ENCODE data around the gene PRDX5. TPM values are rescaled to one million over a fixed set of nuclear protein-coding genes. Genes with fewer than 3 reads are reported as not detected.

The PRDX5 gene
- total and polyA plus RNA-seq, 8 donors: 59.0 to 245 (median 88.6) TPM

DNA sequence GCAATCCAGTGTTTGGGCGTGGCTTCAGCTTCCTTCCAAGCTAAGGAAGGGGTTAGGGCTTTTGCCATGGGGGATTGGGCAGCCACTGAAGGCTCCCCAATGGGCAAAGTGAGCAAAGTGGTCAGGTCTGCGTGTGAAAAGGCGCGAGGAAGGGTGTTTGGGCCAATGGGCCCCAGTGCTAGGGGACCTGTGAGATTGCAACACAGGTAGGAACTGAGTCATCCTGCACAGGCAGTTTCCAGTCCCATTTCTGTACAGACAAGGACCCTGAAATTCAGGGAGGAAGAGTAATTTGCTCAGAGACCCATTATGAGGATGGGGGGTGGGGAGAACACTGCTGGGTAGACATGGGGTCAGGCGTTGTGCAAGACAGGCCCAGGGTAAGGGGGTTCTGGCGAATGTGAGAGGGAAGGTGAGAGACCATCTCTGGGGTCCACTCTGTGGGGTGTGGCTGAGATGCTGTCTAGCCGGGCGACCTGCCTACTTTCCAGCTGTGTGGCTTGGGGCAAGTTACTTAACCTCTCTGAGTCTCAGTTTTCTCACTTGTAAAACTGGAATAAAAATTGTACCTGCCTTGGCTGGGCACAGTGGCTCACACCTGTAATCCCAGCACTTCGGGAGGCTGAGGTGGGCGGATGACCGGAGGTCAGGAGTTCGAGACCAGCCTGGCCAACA lies 29.4 kb downstream of the PRDX5 start:
- DNase-seq: no peak
- ATAC-seq: no peak
- Histone ChIP-seq H3K36me3 (no peaks in the 10 kb centered on the region), H3K4me1 (no peaks in the 10 kb centered on the region), H3K27me3 (no peaks in the 10 kb centered on the region), H3K27ac (no peak overlapping the region), H3K9me3 (no peaks in the 10 kb centered on the region), H3K4me3 (no peak overlapping the region)
- intact Hi-C loops (cut with DNase I): no loop called here
- FAIRE-seq: no peak
- TF ChIP-seq CTCF (IDR thresholded peaks at IDR 0.05): no peak
- WGBS, 2 donors: 83 to 91% methylated on average over 12 of the region's 12 CpGs

DNA sequence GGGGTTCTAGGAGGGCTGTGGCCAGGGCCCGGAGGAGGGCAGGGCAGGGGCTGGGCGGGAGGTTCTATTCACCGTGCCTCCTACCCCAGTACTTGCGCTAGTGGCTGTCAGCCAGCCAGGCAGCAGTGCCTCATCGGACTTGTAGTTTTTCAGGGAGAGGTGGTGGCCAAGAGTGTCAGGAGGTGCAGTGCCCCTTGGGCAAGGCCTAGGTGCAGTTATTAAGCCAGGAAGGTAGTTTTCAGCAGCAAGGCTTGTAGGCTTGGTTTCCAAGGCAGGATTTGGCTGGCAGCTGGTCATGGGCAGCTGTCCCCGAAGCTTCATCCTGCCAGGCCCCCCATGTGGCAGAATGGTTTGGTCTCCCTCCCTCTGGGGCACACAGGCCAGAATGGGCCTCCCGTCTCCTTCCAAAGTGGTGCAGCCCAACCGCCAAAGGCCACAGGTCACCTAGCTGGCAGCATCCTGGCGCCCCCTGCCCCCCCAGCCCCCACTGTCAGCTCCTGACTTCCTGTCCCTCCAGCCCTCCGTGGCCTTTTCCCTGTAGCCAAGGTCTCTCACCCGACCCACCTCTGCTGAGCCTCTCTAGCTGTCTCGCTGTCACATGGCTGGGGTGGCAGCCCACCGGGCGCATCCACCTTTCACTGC lies 30.6 kb downstream of the PRDX5 start:
- Histone ChIP-seq H3K4me1 (no peaks in the 10 kb centered on the region), H3K36me3 (no peaks in the 10 kb centered on the region), H3K4me3 (no peak overlapping the region), H3K27me3 (no peaks in the 10 kb centered on the region), H3K9me3 (no peaks in the 10 kb centered on the region), H3K27ac (no peak overlapping the region)
- no peak for FAIRE-seq
- ATAC-seq: no peak
- intact Hi-C loops (cut with DNase I): no loop called here
- WGBS, 2 donors: 76 to 84% methylated on average over 14 of the region's 14 CpGs
- no peak for TF ChIP-seq CTCF (IDR thresholded peaks at IDR 0.05)
- no peak for DNase-seq

- no peak for TF ChIP-seq CTCF (IDR thresholded peaks at IDR 0.05)
- no peak overlapping the region for H3K27ac ChIP-seq
- H3K27me3 ChIP-seq: no peaks in the 10 kb centered on the region
- H3K9me3 ChIP-seq: no peaks in the 10 kb centered on the region
- ATAC-seq (no peak), FAIRE-seq (no peak), DNase-seq (no peak)
- intact Hi-C loops (cut with DNase I): no loop called here
- WGBS, 2 donors: 85 to 88% methylated on average over 7 of the region's 7 CpGs
- H3K4me1 ChIP-seq: no peaks in the 10 kb centered on the region
- no peak overlapping the region for H3K4me3 ChIP-seq
- no peaks in the 10 kb centered on the region for H3K36me3 ChIP-seq
These were observed 31.1 kb downstream of the PRDX5 start for GRCh38 chr11:64349025-64349387.

DNA sequence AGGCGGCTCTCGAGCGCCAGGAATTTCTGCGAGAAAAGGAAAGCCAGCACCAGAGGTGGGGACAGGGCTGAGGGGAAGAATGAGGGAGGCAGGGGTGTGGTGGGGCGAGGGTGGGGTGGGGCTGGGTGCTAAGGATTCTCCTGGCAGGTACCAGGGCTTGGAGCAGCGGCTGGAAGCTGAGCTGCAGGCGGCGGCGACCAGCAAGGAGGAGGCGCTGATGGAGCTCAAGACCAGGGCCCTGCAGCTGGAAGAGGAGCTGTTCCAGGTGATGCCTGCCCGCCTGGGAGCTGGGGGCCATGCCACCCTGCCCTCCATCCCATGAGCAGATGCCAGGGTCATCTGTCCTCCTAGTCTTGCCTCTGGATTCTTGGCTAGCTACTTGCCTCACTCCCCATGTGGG lies 31.5 kb downstream of the PRDX5 start:
- intact Hi-C loops (cut with DNase I): no loop called here
- no peak for ATAC-seq
- Histone ChIP-seq H3K27me3 (no peaks in the 10 kb centered on the region), H3K9me3 (no peaks in the 10 kb centered on the region), H3K36me3 (no peaks in the 10 kb centered on the region), H3K27ac (no peak overlapping the region), H3K4me3 (no peak overlapping the region), H3K4me1 (no peaks in the 10 kb centered on the region)
- FAIRE-seq: no peak
- DNase-seq: no peak
- TF ChIP-seq CTCF (IDR thresholded peaks at IDR 0.05): no peak
- 83 to 91% methylated on average over 10 to 11 of the region's 11 CpGs for WGBS, 2 donors

- DNase-seq (no peak), ATAC-seq (no peak), FAIRE-seq (no peak)
- TF ChIP-seq CTCF (IDR thresholded peaks at IDR 0.05): no peak
- Histone ChIP-seq H3K36me3 (no peaks in the 10 kb centered on the region), H3K27me3 (no peaks in the 10 kb centered on the region), H3K27ac (no peak overlapping the region), H3K4me1 (peaks cover 0 to 9% (median 0%) of the 10 kb centered on the region in 3 donors), H3K4me3 (no peak overlapping the region), H3K9me3 (no peaks in the 10 kb centered on the region)
- 88 to 91% methylated on average over 18 of the region's 18 CpGs for WGBS, 2 donors
- intact Hi-C loops (cut with DNase I): no loop called here
These were observed 33.3 kb downstream of the PRDX5 start for GRCh38 chr11:64351136-64351631.
